Activated CD4-positive, alpha-beta T cell treated with anti-CD3 and anti-CD28 coated beads, Interleukin-2, amount 50 U/mL, for 16 hours (primary cell): ENCODE data around the gene CSNK1D.
A peak's percentile ranks its signal among the peaks of the same experiment; 100 is the strongest.

Experiments
- DNase-seq: peaks from one replicate; pipeline ENCODE4 v3.0.0-alpha.2; 2020

Gene CSNK1D

DNA sequence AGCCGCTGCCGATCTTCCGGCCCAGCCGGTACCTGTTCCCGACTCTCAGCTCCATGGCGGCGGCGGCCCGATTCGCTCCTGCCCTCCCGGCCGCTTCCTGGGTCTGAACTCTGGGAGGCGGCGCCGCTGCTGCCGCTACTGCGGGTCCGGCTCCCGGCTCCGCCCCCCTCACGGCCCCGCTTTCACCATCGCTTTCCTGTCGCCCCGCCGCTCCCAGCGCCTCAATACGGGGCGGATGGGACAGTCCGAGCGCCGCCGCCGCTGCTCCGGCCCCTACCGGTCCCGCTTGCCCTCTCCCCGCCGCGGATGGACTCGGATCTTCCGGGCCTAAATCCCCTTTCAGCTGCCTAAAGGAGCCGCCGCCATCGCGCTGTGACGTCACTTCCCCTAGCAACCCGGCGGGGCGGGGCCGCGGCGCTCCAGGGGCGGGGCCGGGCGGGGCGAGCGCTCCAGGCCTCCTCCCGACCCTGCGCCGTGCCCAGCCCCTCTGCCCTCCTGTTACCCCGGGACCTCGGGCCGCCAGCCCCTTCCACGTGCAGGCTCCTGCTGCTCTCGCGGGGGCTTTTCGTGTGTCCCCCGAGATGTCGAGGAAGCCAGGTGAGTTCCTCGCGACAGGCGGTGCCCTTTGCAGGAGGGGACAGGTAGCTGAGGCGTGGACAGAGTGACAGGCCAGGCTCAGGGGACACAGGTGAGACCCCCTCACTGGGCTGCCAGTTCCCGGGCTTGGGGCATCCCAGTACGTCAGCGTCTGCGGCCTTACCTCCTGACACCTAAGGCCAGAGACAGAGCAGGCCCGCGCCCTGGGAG, at the start of gene CSNK1D:
Gene CSNK1D, minus strand, starts transcription at position 374 of the 807 bp plus-strand sequence. Its CDS starts 319 bp downstream, at position 55.
- DNase-seq: peak; percentile 90

GRCh38 chr17:82322526-82323453, 49.3 kb upstream of the CSNK1D start:
- DNase-seq: no peak

- DNase-seq: no peak
Measured at GRCh38 chr17:82321947-82322466, 48.5 kb upstream of the CSNK1D start.

DNA sequence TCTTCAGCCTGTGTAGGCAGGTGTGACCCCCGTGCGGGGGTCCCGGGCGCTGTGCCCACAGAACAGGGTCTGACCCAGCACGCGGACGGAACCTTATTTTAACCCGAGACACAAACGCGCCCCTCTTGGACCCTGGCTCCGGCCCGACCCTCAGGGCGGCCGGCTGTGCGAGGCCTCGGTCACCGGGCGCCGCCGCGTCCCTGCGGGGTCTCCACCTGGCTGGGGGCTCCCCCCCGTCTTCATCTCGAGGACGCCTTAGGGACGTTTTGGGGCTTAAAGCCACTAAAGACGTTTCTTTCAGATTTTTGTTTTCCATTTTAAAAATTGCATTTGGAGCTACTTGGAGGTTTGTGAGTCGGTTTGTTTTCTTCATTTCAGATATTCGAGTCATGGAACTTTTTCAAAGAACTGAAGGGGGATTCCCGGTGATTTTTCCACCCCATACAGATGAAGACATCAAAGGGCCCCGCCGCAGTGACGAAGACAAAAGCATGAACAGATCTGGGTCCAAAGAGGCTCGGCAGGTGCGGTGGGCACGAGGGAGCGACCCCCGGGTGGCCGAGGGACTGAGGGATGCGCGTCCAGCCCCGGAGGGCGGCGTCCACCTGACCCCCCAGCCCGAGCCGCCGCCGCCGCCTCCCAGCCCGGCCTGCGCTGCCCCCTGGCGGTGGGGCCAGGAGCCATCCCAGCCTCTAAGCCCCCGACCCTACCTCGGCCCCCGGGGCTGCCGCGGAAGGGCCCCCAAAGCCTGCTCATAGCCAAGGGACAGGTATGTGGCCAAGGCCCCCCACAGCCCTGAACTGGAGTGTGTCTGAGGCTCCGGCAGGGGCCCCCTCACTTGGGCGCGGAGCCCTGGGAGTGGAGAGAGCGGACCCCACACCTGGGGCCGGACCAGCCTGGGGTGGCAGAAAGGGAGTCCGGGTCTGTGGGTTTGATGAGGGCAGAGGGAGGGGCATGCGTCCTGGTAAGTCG, 47.7 kb upstream of the CSNK1D start:
- DNase-seq: peak; percentile 57

DNA sequence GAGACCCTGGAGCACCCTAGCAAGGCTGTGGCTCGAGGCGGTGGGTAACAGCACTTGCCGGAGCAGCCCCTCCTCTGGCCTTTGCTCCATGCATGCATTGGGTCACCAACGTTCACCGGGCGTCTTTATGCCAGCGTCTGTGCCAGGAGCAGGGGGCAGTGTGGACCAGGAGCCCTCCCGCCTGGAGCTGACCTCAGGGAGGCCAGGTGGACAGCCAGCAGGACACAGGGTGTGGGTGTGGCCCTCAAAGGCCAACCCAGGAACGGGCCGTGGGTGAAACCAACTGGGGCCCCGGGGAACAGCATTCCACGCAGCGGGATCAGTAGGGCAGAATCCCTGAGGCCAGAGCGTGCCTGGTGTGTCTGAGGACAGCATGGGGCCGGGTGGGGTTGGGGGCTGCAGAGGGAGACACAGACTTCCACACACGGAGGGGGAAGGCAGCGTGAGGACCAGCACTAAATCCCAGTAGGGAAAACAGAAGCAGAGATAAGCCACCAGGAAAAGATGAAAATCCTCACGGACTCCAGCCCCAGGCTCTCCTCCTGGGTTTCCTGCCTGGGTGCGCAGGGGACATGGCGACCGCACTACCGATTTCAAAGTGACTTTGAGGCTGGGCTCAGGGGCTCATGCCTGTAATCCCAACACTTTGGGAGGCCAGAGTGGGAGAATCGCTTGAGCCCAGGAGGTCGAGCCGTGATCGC, 46.8 kb upstream of the CSNK1D start:
- DNase-seq: no peak

- no peak for DNase-seq
Measured at GRCh38 chr17:82319619-82320062, 46.1 kb upstream of the CSNK1D start.

DNA sequence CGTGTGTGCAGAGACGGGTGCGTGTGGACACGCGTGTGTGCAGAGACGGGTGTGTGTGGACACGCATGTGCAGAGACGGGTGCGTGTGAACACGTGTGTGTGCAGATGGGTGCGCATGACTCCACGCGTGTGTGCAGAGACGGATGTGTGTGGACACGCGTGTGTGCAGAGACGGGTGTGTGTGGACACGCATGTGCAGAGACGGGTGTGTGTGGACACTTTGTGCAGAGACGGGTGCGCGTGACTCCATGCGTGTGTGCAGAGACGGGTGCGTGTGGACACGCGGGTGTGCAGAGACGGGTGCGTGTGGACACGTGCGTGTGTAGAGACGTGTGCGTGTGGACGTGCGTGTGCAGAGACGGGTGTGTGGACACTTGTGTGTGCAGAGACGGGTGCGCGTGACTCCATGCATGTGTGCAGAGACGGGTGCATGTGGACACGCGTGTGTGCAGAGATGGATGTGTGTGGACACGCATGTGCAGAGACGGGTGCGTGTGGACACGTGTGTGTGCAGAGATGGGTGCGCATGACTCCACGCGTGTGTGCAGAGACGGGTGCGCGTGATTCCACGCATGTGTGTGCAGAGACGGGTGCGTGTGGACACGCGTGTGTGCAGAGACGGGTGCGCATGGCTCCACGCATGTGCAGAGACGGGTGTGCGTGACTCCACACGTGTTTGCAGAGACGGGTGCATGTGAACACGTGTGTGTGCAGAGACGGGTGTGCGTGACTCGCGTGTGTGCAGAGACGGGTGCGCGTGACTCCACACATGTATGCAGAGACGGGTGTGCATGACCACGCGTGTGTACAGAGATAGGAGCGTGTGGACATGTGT, 45.5 kb upstream of the CSNK1D start:
- no peak for DNase-seq

DNA sequence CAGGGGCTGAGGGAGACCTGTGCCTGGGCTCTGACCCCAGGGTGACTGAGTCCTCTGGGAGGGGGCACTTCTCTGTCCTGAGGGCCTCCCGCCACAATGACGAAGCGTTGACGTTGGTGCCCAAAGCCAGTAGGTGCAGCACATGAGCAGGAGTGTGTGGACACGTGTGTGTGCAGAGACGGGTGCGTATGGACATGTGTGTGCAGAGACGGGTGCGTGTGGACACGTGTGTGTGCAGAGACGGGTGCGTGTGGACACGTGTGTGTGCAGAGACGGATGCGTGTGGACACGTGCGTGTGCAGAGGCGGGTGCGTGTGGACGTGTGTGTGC, 44.6 kb upstream of the CSNK1D start:
- DNase-seq: no peak

- peak; percentile 48 for DNase-seq
Measured at GRCh38 chr17:82317394-82318168, 44.1 kb upstream of the CSNK1D start, which contains the start of gene CD7. Gene CD7 (minus strand): TSS chr17:82317608. CDS start chr17:82317495, 113 bp downstream.

DNA sequence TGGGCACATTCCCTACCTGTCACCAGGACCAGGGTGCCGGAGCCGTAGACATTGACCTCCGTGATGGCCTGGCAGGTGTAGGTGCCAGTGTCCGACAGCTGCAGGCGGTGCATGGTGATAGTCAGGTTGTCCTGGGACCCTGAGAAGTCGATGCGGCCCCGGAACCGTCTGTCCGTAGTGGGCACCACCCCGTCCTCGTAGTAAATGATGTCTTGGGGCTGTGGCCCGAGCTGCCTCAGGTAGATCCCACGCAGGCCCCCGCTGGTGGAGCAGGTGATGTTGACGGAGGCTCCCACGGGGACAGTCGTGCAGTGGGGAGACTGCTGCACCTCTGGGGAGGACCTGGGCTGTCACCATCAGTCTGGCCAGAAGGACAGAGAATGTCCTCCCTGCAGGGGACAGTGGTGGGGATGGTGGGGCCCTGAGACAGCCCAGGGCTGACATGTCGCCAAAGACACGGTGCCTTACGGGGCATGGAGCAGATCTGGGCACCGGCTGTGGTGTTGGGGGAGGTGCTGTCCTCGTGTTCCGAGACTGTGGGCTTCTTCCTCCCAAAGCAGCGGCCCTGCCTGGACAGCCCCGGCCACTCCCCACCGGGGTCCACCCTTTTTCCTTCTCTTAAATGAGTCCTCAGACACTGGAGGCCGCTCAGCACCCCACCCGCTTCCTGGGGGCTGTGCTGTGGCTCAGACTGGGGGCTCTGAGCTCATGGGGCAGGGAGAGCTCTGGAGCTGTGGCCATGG, 43.3 kb upstream of the CSNK1D start:
- DNase-seq: no peak

DNA sequence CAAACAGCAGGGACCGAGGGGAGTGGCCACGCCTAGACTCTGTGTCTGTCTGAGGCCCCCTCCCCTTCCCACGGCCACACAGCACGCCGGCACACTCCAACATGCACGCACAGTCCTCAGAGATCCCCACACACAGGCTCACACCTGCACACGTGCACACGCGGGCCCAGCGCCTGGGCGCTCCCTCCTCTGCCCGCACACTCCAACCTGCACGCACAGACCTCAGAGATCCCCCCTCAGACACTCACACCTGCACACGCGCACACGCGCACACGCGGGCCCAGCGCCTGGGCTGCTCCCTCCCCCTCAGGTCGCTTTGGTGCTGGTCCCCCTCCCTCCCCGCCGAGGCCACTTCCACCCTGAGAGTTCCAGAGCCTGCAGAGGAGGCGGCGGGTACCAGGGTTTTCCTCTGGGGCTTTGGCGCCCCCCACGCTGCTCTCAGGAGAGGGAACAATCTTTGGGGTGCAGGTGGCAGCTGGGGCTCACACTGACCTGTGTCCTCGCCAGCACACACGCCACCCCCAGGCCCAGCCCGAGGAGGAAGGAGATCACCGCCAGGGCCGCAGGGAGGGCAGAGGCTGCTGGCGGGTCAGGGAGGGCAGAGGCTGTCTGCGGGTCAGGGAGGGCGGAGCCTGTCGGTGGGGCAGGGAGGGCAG, 42.3 kb upstream of the CSNK1D start:
- DNase-seq: no peak

- DNase-seq: no peak
Measured at GRCh38 chr17:82314727-82315605, 41.5 kb upstream of the CSNK1D start.

GRCh38 chr17:82314012-82314726, 40.7 kb upstream of the CSNK1D start:
- DNase-seq: no peak

GRCh38 chr17:82313195-82314011, 39.9 kb upstream of the CSNK1D start:
- DNase-seq: no peak

GRCh38 chr17:82311971-82312370, 38.5 kb upstream of the CSNK1D start:
- DNase-seq: no peak

GRCh38 chr17:82310877-82311276, 37.4 kb upstream of the CSNK1D start:
- no peak for DNase-seq
